ENCODE measurements around the gene MITF. TPM values are rescaled to one million over a fixed set of nuclear protein-coding genes. Genes with fewer than 3 reads are reported as not detected.

MITF gene
- polyA plus RNA-seq, 1 of the 3 experiments (the other 2 are of a cell fraction): 1.7 TPM

DNA sequence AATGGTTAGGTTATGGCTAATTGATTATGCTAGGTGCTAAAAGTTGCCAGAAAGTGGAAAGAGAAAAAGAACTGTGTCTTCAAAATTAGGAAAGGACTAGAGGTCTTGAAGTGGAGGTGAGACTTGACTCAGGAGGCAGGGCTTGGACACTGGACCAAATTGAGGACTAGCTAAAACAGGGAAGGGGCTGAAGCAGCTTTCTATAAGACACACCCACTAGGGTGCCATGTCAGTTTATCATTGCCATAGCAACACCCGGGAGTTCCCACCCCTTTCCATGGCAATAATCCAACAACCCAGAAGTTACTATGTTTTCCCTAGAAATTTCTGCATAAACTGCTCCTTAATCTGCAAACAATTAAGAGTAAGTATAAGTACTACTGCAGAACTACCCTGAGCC lies 42.9 kb upstream of the MITF start:
- H3K4me2 ChIP-seq: no peak overlapping the region
- DNase-seq: no peak
- H3K27ac ChIP-seq (ENCODE audit: low read depth in 2 of 2, low read length in 1 of 2): no peak overlapping the region
- no peaks in the 10 kb centered on the region for H3K9me3 ChIP-seq
- no peaks in the 10 kb centered on the region for H3F3A ChIP-seq (replicated peaks; ENCODE audit: insufficient read depth)
- no peaks in the 10 kb centered on the region for H3K9me2 ChIP-seq
- WGBS (ENCODE audit: low lambda C conversion rate): 30% methylated on average over 1 of the region's 1 CpG
- peaks cover 0 to 2% of the 10 kb centered on the region in 2 experiments; a peak in 1 of 4 replicates for H3K4me1 ChIP-seq (ENCODE audit: control insufficient read depth in 1 of 2, insufficient read depth in 2 of 2, low read depth in 1 of 2, low read length in 1 of 2)
- H3K79me2 ChIP-seq (ENCODE audit: insufficient read depth): no peaks in the 10 kb centered on the region
- CTCF ChIA-PET: interaction anchor here (0.8 to 8.2 kb wide), 7 partner anchors 10 to 535 kb away, joined by 3 to 76 read pairs (median 3); no protein-coding TSS in a partner anchor
- H2AFZ ChIP-seq (ENCODE audit: low read depth): no peak overlapping the region
- H3K27me3 ChIP-seq (ENCODE audit: insufficient read depth): no peaks in the 10 kb centered on the region
- H3K4me3 ChIP-seq (ENCODE audit: low read depth in 2 of 2, low read length in 1 of 2): no peak overlapping the region
- POLR2A ChIA-PET: no interaction called here
- H3K36me3 ChIP-seq (replicated peaks in 1 of 2; ENCODE audit: control insufficient read depth in 1 of 2, insufficient read depth in 2 of 2, low read length in 1 of 2): no peaks in the 10 kb centered on the region
- TF ChIP-seq JUND (IDR thresholded peaks at IDR 0.05): no peak
- TF ChIP-seq GABPA (IDR thresholded peaks at IDR 0.05; ENCODE audit: low read depth): no peak
- TF ChIP-seq FOSL2 (IDR thresholded peaks at IDR 0.05; ENCODE audit: borderline replicate concordance, low read depth): no peak
- no peak for TF ChIP-seq CTCF (IDR thresholded peaks at IDR 0.05)
- TF ChIP-seq, protein P1, sequence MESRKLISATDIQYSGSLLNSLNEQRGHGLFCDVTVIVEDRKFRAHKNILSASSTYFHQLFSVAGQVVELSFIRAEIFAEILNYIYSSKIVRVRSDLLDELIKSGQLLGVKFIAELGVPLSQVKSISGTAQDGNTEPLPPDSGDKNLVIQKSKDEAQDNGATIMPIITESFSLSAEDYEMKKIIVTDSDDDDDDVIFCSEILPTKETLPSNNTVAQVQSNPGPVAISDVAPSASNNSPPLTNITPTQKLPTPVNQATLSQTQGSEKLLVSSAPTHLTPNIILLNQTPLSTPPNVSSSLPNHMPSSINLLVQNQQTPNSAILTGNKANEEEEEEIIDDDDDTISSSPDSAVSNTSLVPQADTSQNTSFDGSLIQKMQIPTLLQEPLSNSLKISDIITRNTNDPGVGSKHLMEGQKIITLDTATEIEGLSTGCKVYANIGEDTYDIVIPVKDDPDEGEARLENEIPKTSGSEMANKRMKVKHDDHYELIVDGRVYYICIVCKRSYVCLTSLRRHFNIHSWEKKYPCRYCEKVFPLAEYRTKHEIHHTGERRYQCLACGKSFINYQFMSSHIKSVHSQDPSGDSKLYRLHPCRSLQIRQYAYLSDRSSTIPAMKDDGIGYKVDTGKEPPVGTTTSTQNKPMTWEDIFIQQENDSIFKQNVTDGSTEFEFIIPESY (IDR thresholded peaks at IDR 0.05; ENCODE audit: borderline replicate concordance, low read depth): no peak
- TF ChIP-seq GATA2 (CRISPR knock-in tag; IDR thresholded peaks at IDR 0.05): no peak
- no peaks in the 10 kb centered on the region for H4K20me1 ChIP-seq (ENCODE audit: insufficient read depth)
- H3K9ac ChIP-seq: no peak overlapping the region

GRCh38 chr3:69697381-69697780 lies 41.9 kb upstream of the MITF start:
- 70% methylated on average over 5 of the region's 5 CpGs for WGBS (ENCODE audit: low lambda C conversion rate)
- POLR2A ChIA-PET: no interaction called here
- no peak overlapping the region for H3K4me3 ChIP-seq (ENCODE audit: low read depth in 2 of 2, low read length in 1 of 2)

More at GRCh38 chr3:69697381-69697780, 41.9 kb upstream of the MITF start:
- Histone ChIP-seq H3K9me2 (no peaks in the 10 kb centered on the region), H3K36me3 (replicated peaks in 1 of 2; ENCODE audit: control insufficient read depth in 1 of 2, insufficient read depth in 2 of 2, low read length in 1 of 2) (no peaks in the 10 kb centered on the region), H3K27me3 (ENCODE audit: insufficient read depth) (no peaks in the 10 kb centered on the region), H3K4me1 (ENCODE audit: control insufficient read depth in 1 of 2, insufficient read depth in 2 of 2, low read depth in 1 of 2, low read length in 1 of 2) (peaks cover 0 to 2% of the 10 kb centered on the region in 2 experiments; a peak in 1 of 4 replicates), H3K27ac (ENCODE audit: low read depth in 2 of 2, low read length in 1 of 2) (no peak overlapping the region), H2AFZ (ENCODE audit: low read depth) (no peak overlapping the region), H3K79me2 (ENCODE audit: insufficient read depth) (no peaks in the 10 kb centered on the region), H3K9ac (no peak overlapping the region), H3K9me3 (no peaks in the 10 kb centered on the region), H4K20me1 (ENCODE audit: insufficient read depth) (no peaks in the 10 kb centered on the region), H3K4me2 (no peak overlapping the region), H3F3A (replicated peaks; ENCODE audit: insufficient read depth) (no peaks in the 10 kb centered on the region)
- CTCF ChIA-PET: interaction anchor here (0.8 to 8.2 kb wide), 4 partner anchors 9 to 96 kb away, joined by 3 to 76 read pairs (median 4); no protein-coding TSS in a partner anchor
- no peak for DNase-seq
- TF ChIP-seq CTCF (IDR thresholded peaks at IDR 0.05): no peak
